Skin of body (tissue), 2 donors: ENCODE results near the gene FLT4. TPM values are rescaled to one million over a fixed set of nuclear protein-coding genes. Genes with fewer than 3 reads are reported as not detected.
"Not testable (repeated sequence)": the region's sequence is repeated elsewhere in the genome, so short reads cannot be mapped to it uniquely, and the experiment has no call there.

Source experiments
- DNase-seq: peaks from one replicate; lab custom pipeline; 2025; lab: John Stamatoyannopoulos, UW
- total RNA-seq: library from RNA; depleted of rRNA; stranded (reverse); fragments of >200 nt; gene quantifications from one replicate; pipeline ENCODE4 v1.2.3, GENCODE V29; 2014

Gene FLT4
- total RNA-seq, 1 donor from 2014 or later, result 7.5 TPM

GRCh38 chr5:180670586-180671359 is 21.4 kb upstream of the FLT4 start:
- no peak for DNase-seq

DNA sequence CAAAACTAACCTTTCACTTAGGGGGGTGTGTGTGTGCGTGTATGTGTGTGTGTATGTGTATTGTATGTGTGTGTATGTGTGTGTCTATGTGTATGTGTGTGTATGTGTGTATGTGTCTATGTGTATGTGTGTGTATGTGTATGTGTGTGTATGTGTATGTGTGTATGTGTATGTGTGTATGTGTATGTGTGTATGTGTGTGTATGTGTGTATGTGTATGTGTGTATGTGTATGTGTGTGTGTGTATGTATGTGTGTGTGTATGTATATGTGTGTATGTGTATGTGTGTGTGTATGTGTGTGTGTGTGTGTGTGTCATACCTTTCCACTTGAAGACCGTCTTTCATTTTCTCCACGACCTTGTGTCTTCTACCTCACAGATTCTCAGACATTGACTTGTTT is 20.8 kb upstream of the FLT4 start:
- DNase-seq, result no peak

DNA sequence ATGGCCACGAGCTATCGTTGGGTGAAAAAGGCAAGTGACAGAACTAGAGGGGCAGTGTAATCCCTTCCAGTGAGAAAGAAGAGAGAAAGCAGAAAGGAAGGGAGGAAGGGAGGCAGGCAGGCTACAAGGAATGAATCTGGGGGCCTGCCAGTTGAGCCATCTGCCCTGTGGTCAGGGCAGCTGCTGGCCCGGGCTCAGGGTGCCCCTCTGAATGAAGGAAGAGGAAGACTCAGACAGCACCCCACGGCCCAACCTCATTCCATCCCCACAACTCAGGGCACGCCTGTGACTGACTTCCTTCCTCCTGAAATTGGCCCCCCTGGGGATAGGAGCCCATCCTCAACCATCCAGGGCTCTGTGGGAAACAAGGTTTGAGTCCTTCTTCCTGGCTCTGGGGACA is 20.3 kb upstream of the FLT4 start:
- no peak for DNase-seq

DNA sequence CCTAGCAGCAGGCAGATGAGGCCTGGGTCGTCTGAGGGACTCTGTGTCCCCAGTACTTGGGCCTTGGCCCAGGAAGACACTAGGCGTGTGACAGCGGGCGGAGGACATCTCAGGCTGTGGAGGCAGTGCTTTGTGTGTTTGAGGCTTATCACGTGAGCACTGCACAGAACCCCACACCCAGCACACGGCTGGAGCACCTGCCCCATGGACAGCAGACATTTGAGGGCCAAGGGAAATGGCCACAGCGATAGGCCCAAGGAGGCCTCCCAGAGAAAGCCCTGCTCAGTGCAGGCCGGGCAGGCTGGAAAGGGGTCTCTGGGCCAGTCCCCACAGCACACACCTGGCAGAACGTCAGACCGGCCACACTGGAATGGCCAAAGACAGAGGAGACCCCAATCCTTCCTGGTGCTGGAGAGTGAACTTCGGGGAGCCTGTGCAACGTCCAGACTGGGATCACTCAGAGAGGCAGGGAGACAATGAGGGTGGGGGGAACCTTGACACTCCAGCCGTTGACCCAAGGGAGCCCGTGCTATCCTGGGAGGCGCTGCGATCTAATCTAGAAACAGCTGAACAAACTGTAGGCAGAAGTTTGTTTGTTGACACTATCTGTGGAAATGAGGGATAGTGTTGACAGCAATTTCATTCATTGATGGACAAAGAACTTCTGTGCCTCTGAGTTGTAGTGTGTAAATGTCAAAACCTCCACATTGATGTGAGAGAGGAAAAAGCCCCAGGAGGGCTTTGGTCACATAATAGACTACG is 19.6 kb upstream of the FLT4 start:
- no peak for DNase-seq

DNA sequence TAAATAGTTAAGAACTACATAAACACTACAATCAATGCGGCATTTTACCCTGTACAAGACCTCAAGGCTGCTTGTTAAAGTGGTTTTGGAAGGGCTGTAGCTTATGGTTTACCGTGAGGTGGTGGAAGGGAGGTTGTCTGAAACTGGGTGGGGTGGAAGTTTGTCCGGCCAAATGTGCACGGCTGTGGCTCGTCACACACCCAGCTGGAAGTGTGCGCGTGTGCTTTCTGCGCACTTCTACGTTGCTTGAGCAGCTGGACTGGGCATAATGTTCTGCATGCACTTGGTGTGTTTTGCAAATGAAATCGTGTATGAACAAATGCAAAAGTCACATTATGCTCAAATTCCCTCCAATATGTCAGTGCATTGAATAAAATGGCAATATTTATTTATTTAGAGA is 17.4 kb upstream of the FLT4 start:
- no peak for DNase-seq

DNA sequence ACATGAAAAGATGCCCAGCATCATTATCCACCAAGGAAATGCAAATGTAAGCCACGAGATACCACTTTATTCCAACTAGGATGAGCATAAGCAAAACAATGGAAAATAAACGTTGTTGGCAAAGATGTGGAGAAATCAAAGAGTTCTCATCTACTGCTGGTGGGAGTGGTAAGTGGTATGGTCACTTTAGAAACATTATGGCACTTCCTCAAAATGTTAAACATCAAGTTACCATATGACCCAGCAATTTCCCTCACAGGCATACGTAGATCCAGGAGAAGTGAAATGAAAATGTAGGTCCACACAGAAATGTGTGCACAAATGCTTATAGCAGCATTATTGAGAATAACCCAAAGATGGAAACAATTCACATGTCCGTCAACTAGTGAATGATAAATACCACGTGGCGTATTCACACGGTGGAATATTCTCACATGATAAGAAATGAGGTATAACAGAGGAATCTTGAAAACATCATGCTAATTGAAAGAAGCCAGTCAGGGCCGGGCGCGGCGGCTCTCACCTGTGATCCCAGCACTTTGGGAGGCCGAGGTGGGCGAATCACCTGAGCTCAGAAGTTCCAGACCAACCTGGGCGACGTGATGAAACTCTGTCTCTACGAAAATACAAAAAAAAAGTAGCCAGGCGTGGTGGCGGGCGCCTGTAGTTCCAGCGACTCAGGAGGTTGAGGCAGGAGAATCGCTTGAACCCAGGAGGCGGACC is 16.4 kb upstream of the FLT4 start:
- no peak for DNase-seq

- no peak for DNase-seq
These were observed 9.6 kb upstream of the FLT4 start for GRCh38 chr5:180658774-180659564.

DNA sequence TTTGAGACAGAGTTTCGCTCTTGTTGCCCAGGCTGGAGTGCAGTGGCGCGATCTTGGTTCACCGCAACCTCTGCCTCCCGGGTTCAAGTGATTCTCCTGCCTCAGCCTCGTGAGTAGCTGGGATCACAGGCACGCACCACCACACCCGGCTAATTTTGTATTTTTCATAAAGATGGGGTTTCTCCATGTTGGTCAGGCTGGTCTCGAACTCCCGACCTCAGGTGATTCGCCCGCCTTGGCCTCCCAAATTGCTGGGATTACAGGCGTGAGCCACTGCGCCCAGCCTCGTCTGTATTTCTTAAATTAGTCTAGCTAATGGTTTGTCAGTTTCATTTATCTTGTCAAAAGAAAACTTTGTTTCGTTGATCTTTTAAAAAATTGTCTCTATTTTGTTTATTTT is 5.8 kb upstream of the FLT4 start:
- DNase-seq, result not testable (repeated sequence)

DNA sequence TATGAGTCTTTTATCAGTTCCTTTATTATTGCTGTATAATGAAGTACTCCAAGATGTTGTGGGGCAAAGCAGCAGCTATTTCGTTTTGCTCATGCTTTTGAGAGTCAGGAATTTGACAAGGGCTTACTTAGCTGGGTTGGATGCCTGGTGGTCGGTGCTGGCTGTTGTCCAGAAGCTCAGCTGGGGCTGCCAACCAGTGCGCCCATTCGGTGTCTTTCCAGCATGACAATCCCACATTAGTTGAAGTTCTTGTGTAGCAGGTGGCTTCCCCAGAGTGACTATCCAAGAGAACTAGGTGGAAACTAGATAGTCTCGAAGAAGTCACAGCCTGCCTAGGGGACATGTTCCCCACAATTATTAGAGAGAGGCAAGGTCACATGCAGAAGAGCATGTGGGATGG is 3.4 kb upstream of the FLT4 start:
- no peak for DNase-seq

DNA sequence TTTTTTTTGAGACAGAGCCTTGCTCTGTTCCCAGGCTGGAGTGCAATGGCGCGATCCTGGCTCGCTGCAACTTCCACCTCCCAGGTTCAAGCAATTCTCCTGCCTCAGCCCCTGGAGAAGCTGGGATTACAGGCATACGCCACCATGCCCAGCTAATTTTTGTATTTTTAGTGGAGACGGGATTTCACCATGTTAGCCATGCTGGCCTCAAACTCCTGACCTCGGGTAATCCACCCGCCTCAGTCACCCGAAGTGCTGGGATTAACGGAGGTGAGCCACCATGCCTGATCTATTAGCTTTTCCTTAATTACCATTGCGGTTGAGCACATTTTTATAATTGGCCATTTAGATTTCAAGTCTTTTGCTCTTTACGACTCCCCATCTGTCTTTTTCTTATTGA is 2.9 kb upstream of the FLT4 start:
- DNase-seq, result no peak

DNA sequence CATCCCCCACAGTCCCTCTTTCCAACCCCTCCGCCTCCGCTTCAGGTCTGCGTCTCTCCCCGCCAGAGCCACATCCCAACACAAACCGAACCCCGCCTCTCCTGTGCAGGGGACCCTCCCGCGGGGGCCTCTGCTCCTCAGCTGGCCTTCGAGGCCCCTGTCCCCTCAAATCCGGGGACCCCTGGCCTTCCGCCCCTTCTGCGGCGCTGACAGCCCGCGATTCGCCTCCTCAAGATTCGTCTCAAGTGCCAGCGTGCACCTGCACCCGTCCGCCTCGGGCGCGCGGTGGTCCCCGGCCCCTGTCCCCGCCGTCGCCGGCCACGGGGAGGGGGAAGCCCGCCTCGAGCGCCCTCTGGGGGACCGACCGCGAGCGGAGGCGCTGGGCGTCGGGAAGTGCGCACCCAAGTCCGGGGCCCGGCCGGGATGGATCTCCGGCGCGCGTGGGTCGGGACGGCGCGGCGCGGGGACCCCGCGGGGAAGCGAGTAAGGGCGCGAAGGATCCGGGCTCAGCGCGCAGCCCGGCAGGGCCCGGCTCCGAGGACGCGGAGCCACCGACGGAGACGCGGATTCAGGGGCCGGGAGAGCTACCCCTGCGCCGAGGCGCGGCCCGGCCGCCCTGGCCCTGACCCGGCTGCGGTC is 623 bp downstream of the FLT4 start:
- DNase-seq, result no peak

DNA sequence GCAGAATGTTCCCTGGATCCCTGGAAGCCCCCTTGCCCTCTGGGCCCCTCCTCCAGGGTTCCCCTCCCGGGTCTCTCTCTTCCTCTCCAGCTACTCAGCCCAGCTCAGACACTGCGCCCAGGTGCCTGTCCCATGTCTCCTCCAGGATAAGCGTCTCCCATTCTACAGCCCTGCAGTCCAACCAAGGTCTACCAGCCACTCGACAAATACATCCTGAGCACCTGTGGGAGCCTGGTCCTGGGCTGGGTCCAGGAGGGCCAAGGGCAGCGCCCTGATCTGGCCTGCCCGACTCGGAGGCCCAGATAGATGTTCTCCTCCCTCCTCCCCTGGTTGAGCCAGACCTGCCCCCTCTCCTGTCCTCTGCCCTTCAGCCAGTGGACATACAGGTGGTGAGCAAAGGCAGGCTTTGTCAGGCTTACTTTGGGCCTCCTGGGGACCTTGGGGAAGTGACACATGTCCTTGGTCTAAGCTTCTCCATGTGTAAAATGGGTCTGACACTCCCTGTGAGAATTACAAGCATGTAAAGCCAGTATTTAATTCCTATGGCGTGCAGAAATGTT is 1.4 kb downstream of the FLT4 start:
- DNase-seq, result no peak

GRCh38 chr5:180647465-180647864 is 1.9 kb downstream of the FLT4 start:
- no peak for DNase-seq

DNA sequence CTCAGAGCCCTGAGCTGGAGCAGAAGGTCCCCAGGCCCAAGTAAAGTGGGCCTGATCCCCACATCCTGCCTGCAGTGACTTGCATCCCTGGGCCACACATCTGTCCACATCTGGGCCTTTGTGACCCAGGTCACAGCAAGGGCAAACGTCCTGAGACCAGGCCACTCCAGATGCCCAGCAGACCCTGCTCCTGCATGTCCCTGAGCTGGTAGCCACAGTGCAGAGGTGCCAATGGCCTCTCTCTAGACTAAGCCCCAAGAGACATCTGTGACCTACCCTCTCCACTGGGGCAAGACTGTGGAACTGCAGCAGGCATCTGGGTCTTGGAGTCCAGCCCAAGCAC is 2.5 kb downstream of the FLT4 start:
- no peak for DNase-seq

- DNase-seq, result no peak
These were observed 3.0 kb downstream of the FLT4 start for GRCh38 chr5:180646289-180646962.

GRCh38 chr5:180645274-180646204 is 3.9 kb downstream of the FLT4 start:
- no peak for DNase-seq

- no peak for DNase-seq
These were observed 4.6 kb downstream of the FLT4 start for GRCh38 chr5:180644825-180645273.

DNA sequence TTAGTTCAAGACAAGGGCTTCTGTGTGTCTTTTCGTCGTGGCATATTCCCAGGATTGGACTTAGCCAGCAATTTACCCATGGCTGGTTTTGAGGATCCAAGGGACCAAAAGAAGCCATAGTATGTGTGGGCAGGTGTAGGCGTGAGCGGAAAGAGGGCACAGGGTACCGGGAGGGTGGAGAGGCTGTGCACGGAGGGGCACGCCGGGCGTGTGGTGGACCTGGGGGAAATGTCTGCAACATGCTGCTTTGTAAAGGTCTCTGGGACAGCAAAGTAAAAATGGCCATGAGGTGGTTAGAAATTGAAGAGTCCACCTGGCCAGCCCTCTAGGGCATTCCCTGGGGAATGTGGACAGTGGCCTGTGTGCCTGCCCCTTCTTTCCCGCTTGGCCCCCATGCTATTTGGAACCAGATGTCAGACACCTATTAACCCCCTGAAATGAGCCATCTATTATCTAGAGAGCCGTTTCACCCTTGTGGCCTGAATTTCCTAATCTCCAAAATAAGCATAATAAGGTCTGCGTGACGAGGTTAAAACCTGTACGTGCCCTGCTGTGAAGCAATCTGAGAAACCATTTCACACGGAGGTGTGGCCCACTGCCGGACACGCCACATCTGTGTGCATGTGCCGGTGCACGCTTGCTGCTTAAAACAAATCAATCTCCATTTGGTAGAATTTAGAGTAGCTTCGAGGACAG is 5.1 kb downstream of the FLT4 start:
- no peak for DNase-seq
